ENCODE data around the gene SSBP1.

GRCh38 chr7:141696348-141696747 lies 41.8 kb upstream of the SSBP1 start:
- TF ChIP-seq EZH2 (IDR thresholded peaks at IDR 0.05; ENCODE audit: insufficient read depth, poor library complexity, severe bottlenecking): no peak
- TF ChIP-seq EZH2phosphoT487 (IDR thresholded peaks at IDR 0.05; ENCODE audit: insufficient read depth, low read depth): no peak

Data from GM23248 (cell line).